PC-3 (cell line): ENCODE data around the gene ULK4. TPM values are rescaled to one million over a fixed set of nuclear protein-coding genes. Genes with fewer than 3 reads are reported as not detected.

ENCODE experiments used
- ATAC-seq: fragments of 200-7000 bp; cut with Tn5 transposase; 2 replicates; pipeline ENCODE4 v1.9.1; 2020; ENCODE audit warnings: mild to moderate bottlenecking, moderate library complexity
- BruUV-seq: library from RNA; stranded (reverse); fragments of 400-500 nt; replicated peaks from 2 replicates; lab custom pipeline; 2021; lab: Mats Ljungman, UMichigan
- CTCF ChIA-PET: fragments of 300-600 bp; sonication (Branson Sonifier 250); formaldehyde crosslinking; loops from one replicate; lab custom pipeline; 2022; ENCODE audit warnings: antibody characterized with exemption; lab: Charles Lee
- POLR2A ChIA-PET: fragments of 300-600 bp; sonication (Branson Sonifier 250); formaldehyde crosslinking; loops from one replicate; lab custom pipeline; 2022; ENCODE audit warnings: antibody characterized with exemption; ENCODE audit not compliant: unreplicated experiment; lab: Charles Lee
- DNase-seq: peaks from one replicate; pipeline ENCODE4 v3.0.0-alpha.2; 2015
- H2AFZ ChIP-seq: fragments of 300-600 bp; sonication (generic); 2 replicates; pipeline ENCODE4 v1.6.0; 2016; ENCODE audit warnings: antibody characterized with exemption, low read length
- H3F3A ChIP-seq: fragments of 300-600 bp; sonication (generic); one replicate; pipeline ENCODE4 v1.6.0; 2017; ENCODE audit warnings: antibody characterized with exemption, low read length, control low read depth, mild to moderate bottlenecking; ENCODE audit not compliant: unreplicated experiment
- H3K27ac ChIP-seq: fragments of 300-600 bp; sonication (generic); 2 replicates; pipeline ENCODE4 v1.5.1; 2016; ENCODE audit warnings: mild to moderate bottlenecking, low read length
- H3K27me3 ChIP-seq: fragments of 300-600 bp; sonication (generic); 2 replicates; pipeline ENCODE4 v1.6.1; 2016; ENCODE audit warnings: low read length, mixed read lengths
- H3K36me3 ChIP-seq: fragments of 300-600 bp; sonication (generic); 2 replicates; pipeline ENCODE4 v1.6.1; 2016; ENCODE audit warnings: low read depth, mixed run types, low read length, mixed read lengths
- H3K4me1 ChIP-seq: fragments of 300-600 bp; sonication (generic); 2 replicates; pipeline ENCODE4 v1.5.1; 2016; ENCODE audit warnings: low read length; ENCODE audit not compliant: insufficient read depth
- H3K4me2 ChIP-seq: fragments of 300-600 bp; sonication (generic); 2 replicates; pipeline ENCODE4 v1.6.0; 2016; ENCODE audit warnings: low read length
- H3K4me3 ChIP-seq: fragments of 300-600 bp; sonication (generic); 2 replicates; pipeline ENCODE4 v1.5.1; 2016; ENCODE audit warnings: mild to moderate bottlenecking, low read length, mixed read lengths
- H3K79me2 ChIP-seq: fragments of 300-600 bp; sonication (generic); 2 replicates; pipeline ENCODE4 v1.6.1; 2017; ENCODE audit warnings: low read length, mixed read lengths
- H3K9ac ChIP-seq: fragments of 300-600 bp; sonication (generic); 2 replicates; pipeline ENCODE4 v1.6.0; 2016; ENCODE audit warnings: mild to moderate bottlenecking, low read length
- H3K9me2 ChIP-seq: fragments of 300-600 bp; sonication (generic); replicated peaks from 2 replicates; pipeline ENCODE4 v1.6.1; 2016; ENCODE audit warnings: mixed run types, low read length, mixed read lengths
- H3K9me3 ChIP-seq: fragments of 300-600 bp; sonication (generic); 2 replicates; pipeline ENCODE4 v1.6.1; 2016; ENCODE audit warnings: low read length, mixed read lengths
- H4K20me1 ChIP-seq: fragments of 300-600 bp; sonication (generic); 2 replicates; pipeline ENCODE4 v1.6.1; 2016; ENCODE audit warnings: low read length, mixed read lengths
- EZH2 ChIP-seq: fragments of 300-600 bp; sonication (generic); IDR thresholded peaks from one replicate; pipeline ENCODE4 v1.6.1; 2017; ENCODE audit warnings: antibody characterized with exemption, mild to moderate bottlenecking, low read length; ENCODE audit not compliant: unreplicated experiment
- EZH2phosphoT487 ChIP-seq: fragments of 300-600 bp; sonication (generic); IDR thresholded peaks from 2 replicates; pipeline ENCODE4 v1.6.1; 2018; ENCODE audit warnings: mild to moderate bottlenecking, antibody characterized with exemption, low read length, borderline replicate concordance
- intact Hi-C: fragments of 100-400 bp; cut with micrococcal nuclease; formaldehyde crosslinking; loops from 2 replicates; pipeline ENCODE4 v1.9.0; 2023
- total RNA-seq: library from RNA; depleted of rRNA; stranded (reverse); fragments of >200 nt; gene quantifications from 2 replicates; pipeline ENCODE4 v1.2.3, GENCODE V29; 2014
- TF ChIP-seq, protein P1 (sequence below): fragments of 300-600 bp; sonication (generic); conservative IDR thresholded peaks from 2 replicates; pipeline ENCODE4 v1.5.1; 2017; ENCODE audit warnings: antibody characterized with exemption, low read depth, mild to moderate bottlenecking, low read length

Gene ULK4
- total RNA-seq, 1 experiment from 2014 or later = 4.8 TPM

DNA sequence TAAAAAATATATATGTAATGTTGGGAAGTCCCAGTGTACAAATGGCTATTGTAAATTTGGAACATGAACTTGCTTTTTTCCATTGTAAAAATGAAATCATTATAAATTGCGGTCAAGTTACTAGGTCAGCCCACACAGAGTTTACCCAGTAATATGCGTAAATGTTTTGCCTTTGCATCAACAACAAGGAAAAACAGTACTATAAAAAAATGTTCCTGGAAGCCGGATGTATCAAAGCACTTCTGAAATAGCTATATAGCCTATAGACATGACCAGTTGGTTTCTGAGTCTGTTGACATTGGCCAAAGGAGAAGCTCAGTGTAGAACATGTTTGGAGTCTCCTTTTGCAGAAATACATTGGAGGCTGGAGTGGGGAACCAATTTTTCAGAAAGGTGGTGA, 739.4 kb downstream of the ULK4 start:
- intact Hi-C loops = no loop called here
- CTCF ChIA-PET = no interaction called here

DNA sequence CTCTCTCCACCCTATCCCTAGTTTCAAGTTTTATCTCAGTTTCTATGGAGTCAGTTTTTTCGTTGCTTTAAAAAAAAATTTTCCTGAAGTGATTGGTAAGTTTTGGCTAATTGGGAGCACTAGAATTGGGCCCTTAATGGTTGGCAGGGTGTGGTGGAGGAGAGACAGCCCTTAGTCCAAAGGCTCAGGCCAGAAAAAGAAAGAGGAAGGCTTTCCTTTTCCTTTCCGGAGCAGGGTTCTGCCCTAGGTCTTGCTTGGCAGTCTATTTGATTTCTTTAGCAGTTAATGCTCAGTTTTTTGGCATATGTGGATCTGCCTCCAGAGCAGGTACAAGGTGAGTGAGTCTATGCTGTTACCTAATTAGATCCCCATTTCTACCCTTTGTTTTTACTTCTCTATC, 739.9 kb downstream of the ULK4 start:
- Histone ChIP-seq H3K9ac (no peak overlapping the region), H3K36me3 (peaks cover 34% of the 10 kb centered on the region), H2AFZ (no peak overlapping the region), H3K27ac (no peak overlapping the region), H3K27me3 (no peaks in the 10 kb centered on the region), H3F3A (no peaks in the 10 kb centered on the region), H3K79me2 (peaks cover 86% of the 10 kb centered on the region), H3K9me3 (no peaks in the 10 kb centered on the region), H3K4me1 (peaks cover 2% of the 10 kb centered on the region), H3K4me3 (no peak overlapping the region), H3K4me2 (no peak overlapping the region), H4K20me1 (peaks cover 62% of the 10 kb centered on the region), H3K9me2 (no peaks in the 10 kb centered on the region)
- DNase-seq (no peak), ATAC-seq (no peak)
- CTCF ChIA-PET = no interaction called here
- BruUV-seq = no TSS peak
- intact Hi-C loops = no loop called here
- POLR2A ChIA-PET = no interaction called here
- TF ChIP-seq EZH2 (no peak), EZH2phosphoT487 (no peak)
- TF ChIP-seq, protein P1, sequence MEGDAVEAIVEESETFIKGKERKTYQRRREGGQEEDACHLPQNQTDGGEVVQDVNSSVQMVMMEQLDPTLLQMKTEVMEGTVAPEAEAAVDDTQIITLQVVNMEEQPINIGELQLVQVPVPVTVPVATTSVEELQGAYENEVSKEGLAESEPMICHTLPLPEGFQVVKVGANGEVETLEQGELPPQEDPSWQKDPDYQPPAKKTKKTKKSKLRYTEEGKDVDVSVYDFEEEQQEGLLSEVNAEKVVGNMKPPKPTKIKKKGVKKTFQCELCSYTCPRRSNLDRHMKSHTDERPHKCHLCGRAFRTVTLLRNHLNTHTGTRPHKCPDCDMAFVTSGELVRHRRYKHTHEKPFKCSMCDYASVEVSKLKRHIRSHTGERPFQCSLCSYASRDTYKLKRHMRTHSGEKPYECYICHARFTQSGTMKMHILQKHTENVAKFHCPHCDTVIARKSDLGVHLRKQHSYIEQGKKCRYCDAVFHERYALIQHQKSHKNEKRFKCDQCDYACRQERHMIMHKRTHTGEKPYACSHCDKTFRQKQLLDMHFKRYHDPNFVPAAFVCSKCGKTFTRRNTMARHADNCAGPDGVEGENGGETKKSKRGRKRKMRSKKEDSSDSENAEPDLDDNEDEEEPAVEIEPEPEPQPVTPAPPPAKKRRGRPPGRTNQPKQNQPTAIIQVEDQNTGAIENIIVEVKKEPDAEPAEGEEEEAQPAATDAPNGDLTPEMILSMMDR = no peak

More for the DNA sequence above, 739.4 kb downstream of the ULK4 start:
- H3K79me2 ChIP-seq = peaks cover 85% of the 10 kb centered on the region
- H4K20me1 ChIP-seq = peaks cover 57% of the 10 kb centered on the region
- no peak overlapping the region for H3K27ac ChIP-seq
- no peak for ATAC-seq
- no peak overlapping the region for H2AFZ ChIP-seq
- no peaks in the 10 kb centered on the region for H3K9me2 ChIP-seq
- no peaks in the 10 kb centered on the region for H3K9me3 ChIP-seq
- no TSS peak for BruUV-seq
- H3K9ac ChIP-seq = no peak overlapping the region
- H3F3A ChIP-seq = no peaks in the 10 kb centered on the region
- TF ChIP-seq EZH2phosphoT487 (no peak), EZH2 (no peak)
- TF ChIP-seq, protein P1 = no peak
- H3K36me3 ChIP-seq = peaks cover 39% of the 10 kb centered on the region
- no peaks in the 10 kb centered on the region for H3K4me1 ChIP-seq
- no peaks in the 10 kb centered on the region for H3K27me3 ChIP-seq
- H3K4me3 ChIP-seq = no peak overlapping the region
- POLR2A ChIA-PET = no interaction called here
- H3K4me2 ChIP-seq = no peak overlapping the region
- DNase-seq = no peak

DNA sequence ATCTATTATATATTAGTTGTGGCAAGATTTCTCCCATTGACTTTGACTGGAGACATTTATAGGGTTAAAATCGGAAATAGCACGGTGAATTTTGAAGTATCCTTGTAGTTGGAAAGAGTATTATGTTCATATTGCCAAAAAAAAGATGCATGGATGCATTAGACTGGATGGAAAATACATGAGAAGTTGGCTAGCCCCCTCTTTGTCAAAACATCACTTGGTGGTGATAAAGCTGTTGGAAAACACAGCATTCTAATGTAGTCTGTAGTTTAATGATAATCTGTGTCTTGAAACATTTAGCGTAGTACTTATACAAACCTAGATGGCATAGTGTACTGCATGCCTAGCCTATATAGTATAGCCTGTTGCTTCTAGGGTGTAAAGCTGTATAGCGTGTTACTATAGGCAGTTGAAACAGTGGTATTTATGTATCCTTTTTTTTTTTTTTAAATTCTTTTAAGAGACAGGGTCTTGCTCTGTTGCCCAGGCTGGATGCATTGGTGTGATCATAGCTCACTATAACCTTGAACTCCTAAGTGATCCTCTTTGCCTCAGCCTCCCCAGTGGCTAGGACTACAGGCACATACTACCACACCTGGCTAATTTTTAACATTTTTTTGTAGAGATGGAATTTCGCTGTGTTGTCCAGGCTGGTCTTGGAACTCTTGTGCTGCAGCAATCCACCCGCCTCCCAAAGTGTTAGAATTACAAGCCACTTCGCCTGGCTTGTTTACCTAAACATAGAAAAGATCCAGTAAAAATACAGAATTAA, 740.8 kb downstream of the ULK4 start:
- no peak overlapping the region for H3K27ac ChIP-seq
- no peaks in the 10 kb centered on the region for H3K9me2 ChIP-seq
- peaks cover 24% of the 10 kb centered on the region for H3K36me3 ChIP-seq
- H4K20me1 ChIP-seq = peaks cover 71% of the 10 kb centered on the region
- H3K9me3 ChIP-seq = no peaks in the 10 kb centered on the region
- peaks cover 8% of the 10 kb centered on the region for H3K4me1 ChIP-seq
- no peak for TF ChIP-seq EZH2phosphoT487
- TF ChIP-seq, protein P1 = no peak
- no peak for TF ChIP-seq EZH2
- intact Hi-C loops = no loop called here
- no peak overlapping the region for H3K9ac ChIP-seq
- H2AFZ ChIP-seq = no peak overlapping the region
- ATAC-seq (no peak), DNase-seq (no peak)
- POLR2A ChIA-PET = interaction anchor here (0.6 kb wide), 1 partner anchor 614 kb away, joined by 12 read pairs; no protein-coding TSS in a partner anchor
- H3K4me2 ChIP-seq = no peak overlapping the region
- CTCF ChIA-PET = no interaction called here
- no peaks in the 10 kb centered on the region for H3K27me3 ChIP-seq
- H3F3A ChIP-seq = no peaks in the 10 kb centered on the region
- H3K4me3 ChIP-seq = no peak overlapping the region
- H3K79me2 ChIP-seq = peaks cover 90% of the 10 kb centered on the region
- BruUV-seq = no TSS peak
